Lower lobe of right lung (tissue), 2 donors: Measurements from ENCODE around the gene KNSTRN. TPM values are rescaled to one million over a fixed set of nuclear protein-coding genes. Genes with fewer than 3 reads are reported as not detected.

Experiments
- ATAC-seq, 2 donors: fragments of 200-7000 bp; cut with Tn5 transposase; one replicate each; pipeline ENCODE4 v1.9.1; 2020 to 2022; ENCODE audit warnings: mild to moderate bottlenecking in 2 of 2, moderate library complexity in 2 of 2
- DNase-seq: peaks from one replicate; pipeline ENCODE4 v3.0.0-alpha.2; 2020
- H3K27ac ChIP-seq: fragments of 200-600 bp; one replicate; pipeline ENCODE4 v1.8.0; 2022
- H3K27me3 ChIP-seq: fragments of 200-600 bp; one replicate; pipeline ENCODE4 v1.8.0; 2022; ENCODE audit warnings: low read depth
- H3K36me3 ChIP-seq: fragments of 200-600 bp; one replicate; pipeline ENCODE4 v1.8.0; 2022; ENCODE audit warnings: mild to moderate bottlenecking
- H3K4me1 ChIP-seq: fragments of 200-600 bp; one replicate; pipeline ENCODE4 v1.8.0; 2022
- H3K4me3 ChIP-seq: fragments of 200-600 bp; one replicate; pipeline ENCODE4 v1.8.0; 2022; ENCODE audit warnings: mild to moderate bottlenecking
- H3K9me3 ChIP-seq: fragments of 200-600 bp; one replicate; pipeline ENCODE4 v1.8.0; 2022
- intact Hi-C: fragments of 100-400 bp; cut with DNase I; formaldehyde crosslinking; loops from one replicate; pipeline ENCODE4 v1.11.0; 2022
- total RNA-seq: library from RNA; stranded (reverse); fragmentation: NEBNext Ultra II Directional; extraction: Animal tissue kit (Norgen Biotek cat#: 25700); gene quantifications from one replicate; pipeline ENCODE4 v1.2.1, GENCODE V29; 2021
- TF ChIP-seq, protein P1 (sequence below): fragments of 200-600 bp; IDR thresholded peaks from one replicate; pipeline ENCODE4 v1.8.0; 2022; ENCODE audit warnings: antibody characterized with exemption, mild to moderate bottlenecking
- donor health status: DM: no; HTN: yes; CAD: no; lungs with severe emphysema.

KNSTRN gene
- total RNA-seq, 1 donor from 2014 or later: 20.1 TPM

DNA sequence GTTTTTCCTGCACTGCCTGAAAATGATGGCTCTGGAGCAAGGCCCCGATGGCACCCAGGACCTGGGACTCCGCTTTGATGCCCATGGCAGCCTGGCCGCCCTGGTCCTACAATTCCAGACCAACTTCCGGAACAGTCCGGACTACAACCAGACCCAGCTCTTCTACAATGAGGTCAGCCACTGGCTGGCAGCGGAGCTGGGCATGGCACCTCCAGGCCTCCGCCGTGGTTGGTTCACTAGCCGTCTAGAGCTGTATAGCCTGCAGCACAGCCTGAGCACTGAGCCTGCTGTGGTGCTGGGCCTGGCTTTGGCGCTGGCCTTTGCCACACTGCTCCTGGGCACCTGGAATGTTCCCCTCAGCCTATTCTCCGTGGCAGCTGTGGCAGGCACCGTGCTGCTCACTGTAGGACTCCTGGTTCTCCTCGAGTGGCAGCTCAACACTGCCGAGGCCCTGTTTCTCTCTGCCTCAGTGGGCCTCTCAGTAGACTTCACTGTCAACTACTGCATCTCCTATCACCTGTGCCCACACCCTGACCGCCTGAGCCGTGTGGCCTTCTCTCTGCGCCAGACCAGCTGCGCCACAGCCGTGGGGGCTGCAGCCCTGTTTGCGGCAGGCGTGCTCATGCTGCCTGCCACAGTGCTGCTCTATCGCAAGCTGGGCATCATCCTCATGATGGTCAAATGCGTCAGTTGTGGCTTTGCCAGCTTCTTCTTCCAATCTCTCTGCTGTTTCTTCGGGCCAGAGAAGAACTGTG lies 13.6 kb upstream of the KNSTRN start:
- Histone ChIP-seq H3K4me3 (no peak overlapping the region), H3K4me1 (peaks cover 29% of the 10 kb centered on the region), H3K27ac (peak overlapping the region; percentile 4), H3K36me3 (no peaks in the 10 kb centered on the region), H3K9me3 (no peaks in the 10 kb centered on the region), H3K27me3 (no peaks in the 10 kb centered on the region)
- DNase-seq (no peak), ATAC-seq (no peak)
- intact Hi-C loops: no loop called here
- TF ChIP-seq, protein P1, sequence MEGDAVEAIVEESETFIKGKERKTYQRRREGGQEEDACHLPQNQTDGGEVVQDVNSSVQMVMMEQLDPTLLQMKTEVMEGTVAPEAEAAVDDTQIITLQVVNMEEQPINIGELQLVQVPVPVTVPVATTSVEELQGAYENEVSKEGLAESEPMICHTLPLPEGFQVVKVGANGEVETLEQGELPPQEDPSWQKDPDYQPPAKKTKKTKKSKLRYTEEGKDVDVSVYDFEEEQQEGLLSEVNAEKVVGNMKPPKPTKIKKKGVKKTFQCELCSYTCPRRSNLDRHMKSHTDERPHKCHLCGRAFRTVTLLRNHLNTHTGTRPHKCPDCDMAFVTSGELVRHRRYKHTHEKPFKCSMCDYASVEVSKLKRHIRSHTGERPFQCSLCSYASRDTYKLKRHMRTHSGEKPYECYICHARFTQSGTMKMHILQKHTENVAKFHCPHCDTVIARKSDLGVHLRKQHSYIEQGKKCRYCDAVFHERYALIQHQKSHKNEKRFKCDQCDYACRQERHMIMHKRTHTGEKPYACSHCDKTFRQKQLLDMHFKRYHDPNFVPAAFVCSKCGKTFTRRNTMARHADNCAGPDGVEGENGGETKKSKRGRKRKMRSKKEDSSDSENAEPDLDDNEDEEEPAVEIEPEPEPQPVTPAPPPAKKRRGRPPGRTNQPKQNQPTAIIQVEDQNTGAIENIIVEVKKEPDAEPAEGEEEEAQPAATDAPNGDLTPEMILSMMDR: no peak

DNA sequence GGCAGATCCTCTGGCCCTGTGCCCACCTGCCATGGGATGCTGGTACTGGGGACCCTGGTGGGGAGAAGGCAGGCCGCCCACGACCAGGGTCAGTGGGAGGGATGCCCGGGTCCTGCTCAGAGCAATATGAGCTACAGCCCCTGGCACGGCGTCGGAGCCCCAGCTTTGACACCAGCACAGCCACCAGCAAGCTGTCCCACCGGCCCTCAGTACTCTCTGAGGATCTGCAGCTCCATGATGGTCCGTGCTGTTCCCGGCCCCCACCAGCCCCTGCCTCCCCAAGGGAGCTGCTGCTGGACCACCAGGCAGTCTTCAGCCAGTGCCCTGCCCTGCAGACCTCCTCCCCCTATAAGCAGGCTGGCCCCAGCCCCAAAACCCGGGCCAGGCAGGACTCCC lies 13.0 kb upstream of the KNSTRN start:
- no peak for DNase-seq
- H3K36me3 ChIP-seq: no peaks in the 10 kb centered on the region
- intact Hi-C loops: no loop called here
- no peaks in the 10 kb centered on the region for H3K9me3 ChIP-seq
- TF ChIP-seq, protein P1: no peak
- no peak overlapping the region for H3K4me3 ChIP-seq
- no peak overlapping the region for H3K27ac ChIP-seq
- H3K27me3 ChIP-seq: no peaks in the 10 kb centered on the region
- no peak for ATAC-seq
- H3K4me1 ChIP-seq: peaks cover 29% of the 10 kb centered on the region

DNA sequence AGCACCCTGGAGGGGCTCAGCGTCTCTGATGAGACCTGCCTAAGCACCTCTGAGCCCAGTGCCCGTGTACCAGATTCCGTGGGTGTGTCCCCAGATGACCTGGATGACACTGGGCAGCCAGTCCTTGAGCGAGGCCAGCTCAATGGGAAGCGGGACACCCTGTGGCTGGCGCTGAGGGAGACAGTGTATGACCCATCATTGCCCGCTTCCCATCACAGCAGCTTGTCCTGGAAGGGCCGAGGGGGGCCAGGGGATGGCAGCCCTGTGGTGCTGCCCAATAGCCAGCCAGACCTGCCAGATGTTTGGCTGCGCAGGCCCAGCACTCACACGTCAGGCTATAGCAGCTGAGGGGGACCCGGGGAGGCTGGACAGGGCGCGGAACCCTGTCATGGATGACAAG lies 12.6 kb upstream of the KNSTRN start:
- Histone ChIP-seq H3K36me3 (no peaks in the 10 kb centered on the region), H3K9me3 (no peaks in the 10 kb centered on the region), H3K4me3 (no peak overlapping the region), H3K27ac (no peak overlapping the region), H3K4me1 (peaks cover 29% of the 10 kb centered on the region), H3K27me3 (no peaks in the 10 kb centered on the region)
- no peak for DNase-seq
- intact Hi-C loops: no loop called here
- ATAC-seq: no peak
- TF ChIP-seq, protein P1: no peak

DNA sequence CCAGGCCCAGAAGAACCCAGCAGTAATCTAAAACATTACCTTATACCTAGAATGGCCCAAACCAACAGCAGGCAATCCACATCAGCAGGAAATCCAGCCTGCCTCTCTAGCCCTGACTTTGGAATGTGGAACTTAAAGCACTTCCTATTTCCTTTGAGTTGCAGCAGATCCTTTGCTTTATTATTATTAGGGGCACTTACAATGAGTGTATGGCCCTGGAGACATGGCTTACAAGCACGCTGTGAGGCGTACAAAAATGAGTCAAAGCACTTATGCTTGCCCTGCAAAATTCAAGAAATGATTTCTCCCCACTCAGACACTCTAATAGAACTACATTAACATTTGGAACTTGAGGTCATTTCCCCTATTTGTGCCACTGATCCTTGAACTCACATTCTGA lies 9.5 kb upstream of the KNSTRN start:
- no peak overlapping the region for H3K27ac ChIP-seq
- H3K27me3 ChIP-seq: no peaks in the 10 kb centered on the region
- TF ChIP-seq, protein P1: no peak
- ATAC-seq (peak in 1 of 2 donors; percentile 3), DNase-seq (no peak)
- H3K4me3 ChIP-seq: no peak overlapping the region
- peaks cover 27% of the 10 kb centered on the region for H3K4me1 ChIP-seq
- H3K36me3 ChIP-seq: no peaks in the 10 kb centered on the region
- H3K9me3 ChIP-seq: no peaks in the 10 kb centered on the region
- intact Hi-C loops: no loop called here

DNA sequence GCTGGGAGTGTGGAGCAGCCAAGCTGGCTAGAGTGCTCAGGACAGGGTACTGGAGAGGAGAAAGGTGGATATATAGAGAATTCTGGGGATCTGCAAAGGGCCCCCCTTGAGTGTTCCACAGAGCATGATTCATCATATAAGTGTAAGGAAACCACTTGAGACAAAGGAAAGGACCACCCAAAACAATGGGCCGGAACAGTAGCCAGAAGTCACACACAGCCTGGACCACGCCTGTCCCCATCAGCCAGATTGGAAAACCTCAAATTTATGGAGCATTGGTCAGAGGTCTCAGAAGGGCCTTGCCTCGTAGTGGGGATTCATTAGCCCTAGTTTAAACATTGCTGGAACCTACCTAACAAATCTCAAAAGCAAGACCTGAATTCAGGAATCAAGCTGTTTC lies 4.9 kb upstream of the KNSTRN start:
- Histone ChIP-seq H3K4me3 (no peak overlapping the region), H3K9me3 (no peaks in the 10 kb centered on the region), H3K27ac (no peak overlapping the region), H3K36me3 (no peaks in the 10 kb centered on the region), H3K4me1 (peaks cover 39% of the 10 kb centered on the region), H3K27me3 (no peaks in the 10 kb centered on the region)
- DNase-seq (no peak), ATAC-seq (no peak)
- TF ChIP-seq, protein P1: no peak
- intact Hi-C loops: no loop called here
